PC-9 (cell line): Measurements from ENCODE around the gene DYNC2LI1. TPM values are rescaled to one million over a fixed set of nuclear protein-coding genes. Genes with fewer than 3 reads are reported as not detected.

Source experiments
- BruUV-seq: library from RNA; stranded (reverse); fragments of 400-500 nt; replicated peaks from 2 replicates; lab custom pipeline; 2021; lab: Mats Ljungman, UMichigan
- CTCF ChIA-PET: fragments of 300-600 bp; sonication (Branson Sonifier 250); formaldehyde crosslinking; loops from one replicate; lab custom pipeline; 2022; ENCODE audit warnings: antibody characterized with exemption; lab: Charles Lee
- POLR2A ChIA-PET: fragments of 300-600 bp; sonication (Branson Sonifier 250); formaldehyde crosslinking; loops from one replicate; lab custom pipeline; 2022; ENCODE audit warnings: antibody characterized with exemption; ENCODE audit not compliant: unreplicated experiment; lab: Charles Lee
- DNase-seq, 2 experiments: peaks; one replicate each; pipeline versions ENCODE4 v3.0.0 to v3.0.0-alpha.2; 2015 to 2022; ENCODE audit warnings: mixed read lengths in 1 of 2
- H2AFZ ChIP-seq: fragments of 200-600 bp; sonication (generic); 2 replicates; pipeline ENCODE4 v1.8.1; 2017; ENCODE audit warnings: antibody characterized with exemption
- H3F3A ChIP-seq: fragments of 200-600 bp; sonication (generic); 2 replicates; pipeline ENCODE4 v1.8.1; 2017; ENCODE audit warnings: antibody characterized with exemption, mild to moderate bottlenecking, low read depth; ENCODE audit not compliant: insufficient read depth
- H3K27ac ChIP-seq: fragments of 200-600 bp; sonication (generic); 2 replicates; pipeline ENCODE4 v1.6.1; 2016; ENCODE audit warnings: mixed run types
- H3K27me3 ChIP-seq: fragments of 200-600 bp; sonication (generic); 2 replicates; pipeline ENCODE4 v1.6.1; 2016; ENCODE audit warnings: low read depth, mixed run types; ENCODE audit not compliant: insufficient read depth
- H3K36me3 ChIP-seq: fragments of 200-600 bp; sonication (generic); 2 replicates; pipeline ENCODE4 v1.6.1; 2016; ENCODE audit warnings: low read depth, mixed run types
- H3K4me1 ChIP-seq: fragments of 200-600 bp; sonication (generic); replicated peaks from 2 replicates; pipeline ENCODE4 v1.6.1; 2016; ENCODE audit warnings: mixed run types; ENCODE audit not compliant: insufficient read depth
- H3K4me2 ChIP-seq: fragments of 200-600 bp; sonication (generic); 2 replicates; pipeline ENCODE4 v1.6.1; 2017; ENCODE audit warnings: mixed run types
- H3K4me3 ChIP-seq: fragments of 200-600 bp; sonication (generic); 2 replicates; pipeline ENCODE4 v1.6.1; 2016; ENCODE audit warnings: mixed run types
- H3K79me2 ChIP-seq: fragments of 200-600 bp; sonication (generic); 2 replicates; pipeline ENCODE4 v1.6.1; 2017; ENCODE audit warnings: low read depth, mixed run types
- H3K9me2 ChIP-seq: fragments of 200-600 bp; sonication (generic); 2 replicates; pipeline ENCODE4 v1.8.1; 2017; ENCODE audit warnings: mild to moderate bottlenecking; ENCODE audit not compliant: insufficient read depth
- H3K9me3 ChIP-seq: fragments of 200-600 bp; sonication (generic); 2 replicates; pipeline ENCODE4 v1.8.1; 2016; ENCODE audit warnings: low read depth; ENCODE audit not compliant: insufficient read depth
- H4K20me1 ChIP-seq: fragments of 200-600 bp; sonication (generic); 2 replicates; pipeline ENCODE4 v1.8.1; 2017; ENCODE audit not compliant: insufficient read depth
- EZH2 ChIP-seq: fragments of 200-600 bp; sonication (generic); IDR thresholded peaks from 2 replicates; pipeline ENCODE4 v1.8.0; 2017; ENCODE audit warnings: antibody characterized with exemption, low read depth
- intact Hi-C: fragments of 100-400 bp; cut with micrococcal nuclease; formaldehyde crosslinking; loops from one replicate; pipeline ENCODE4 v1.10.0; 2022; ENCODE audit not compliant: unreplicated experiment
- total RNA-seq: library from RNA; stranded (reverse); gene quantifications from 2 replicates; pipeline ENCODE4 v1.2.3, GENCODE V29; 2021
- TF ChIP-seq, protein P1 (sequence below): fragments of 200-600 bp; sonication (generic); conservative IDR thresholded peaks from 2 replicates; pipeline ENCODE4 v1.6.1; 2017; ENCODE audit warnings: mixed run types, antibody characterized with exemption, mild to moderate bottlenecking, moderate library complexity

Gene DYNC2LI1
- total RNA-seq, 1 experiment from 2014 or later = 27.1 TPM

DNA sequence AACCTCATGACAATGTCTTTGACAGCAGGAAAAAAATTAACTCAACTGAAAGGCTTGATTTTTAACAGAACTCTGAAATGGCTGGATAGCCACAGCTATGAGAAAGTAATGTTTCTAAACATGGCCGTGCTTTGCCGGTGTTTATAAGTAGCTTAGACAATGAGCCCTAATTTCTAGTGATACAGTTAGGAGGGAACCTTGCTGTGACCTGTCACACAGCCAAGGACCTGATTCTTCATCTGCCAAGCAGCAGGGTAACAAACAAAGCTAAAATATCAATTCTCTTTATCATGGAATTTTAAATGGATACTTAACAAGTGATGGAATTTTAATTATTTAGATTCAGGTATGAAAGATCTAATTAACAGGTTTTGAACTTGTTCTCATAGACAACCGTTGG is 24.3 kb upstream of the DYNC2LI1 start:
- DNase-seq = no peak
- Histone ChIP-seq H3K4me1 (no peaks in the 10 kb centered on the region), H3K27me3 (no peaks in the 10 kb centered on the region), H3K36me3 (no peaks in the 10 kb centered on the region), H3K4me2 (no peak overlapping the region), H3K9me2 (no peaks in the 10 kb centered on the region), H3K4me3 (no peak overlapping the region), H3K79me2 (no peaks in the 10 kb centered on the region), H3F3A (no peaks in the 10 kb centered on the region), H4K20me1 (no peaks in the 10 kb centered on the region), H3K9me3 (no peaks in the 10 kb centered on the region), H2AFZ (no peak overlapping the region), H3K27ac (no peak overlapping the region)
- BruUV-seq = no TSS peak
- intact Hi-C loops = no loop called here
- no peak for TF ChIP-seq EZH2
- TF ChIP-seq, protein P1, sequence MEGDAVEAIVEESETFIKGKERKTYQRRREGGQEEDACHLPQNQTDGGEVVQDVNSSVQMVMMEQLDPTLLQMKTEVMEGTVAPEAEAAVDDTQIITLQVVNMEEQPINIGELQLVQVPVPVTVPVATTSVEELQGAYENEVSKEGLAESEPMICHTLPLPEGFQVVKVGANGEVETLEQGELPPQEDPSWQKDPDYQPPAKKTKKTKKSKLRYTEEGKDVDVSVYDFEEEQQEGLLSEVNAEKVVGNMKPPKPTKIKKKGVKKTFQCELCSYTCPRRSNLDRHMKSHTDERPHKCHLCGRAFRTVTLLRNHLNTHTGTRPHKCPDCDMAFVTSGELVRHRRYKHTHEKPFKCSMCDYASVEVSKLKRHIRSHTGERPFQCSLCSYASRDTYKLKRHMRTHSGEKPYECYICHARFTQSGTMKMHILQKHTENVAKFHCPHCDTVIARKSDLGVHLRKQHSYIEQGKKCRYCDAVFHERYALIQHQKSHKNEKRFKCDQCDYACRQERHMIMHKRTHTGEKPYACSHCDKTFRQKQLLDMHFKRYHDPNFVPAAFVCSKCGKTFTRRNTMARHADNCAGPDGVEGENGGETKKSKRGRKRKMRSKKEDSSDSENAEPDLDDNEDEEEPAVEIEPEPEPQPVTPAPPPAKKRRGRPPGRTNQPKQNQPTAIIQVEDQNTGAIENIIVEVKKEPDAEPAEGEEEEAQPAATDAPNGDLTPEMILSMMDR = no peak
- POLR2A ChIA-PET = no interaction called here
- CTCF ChIA-PET = no interaction called here

DNA sequence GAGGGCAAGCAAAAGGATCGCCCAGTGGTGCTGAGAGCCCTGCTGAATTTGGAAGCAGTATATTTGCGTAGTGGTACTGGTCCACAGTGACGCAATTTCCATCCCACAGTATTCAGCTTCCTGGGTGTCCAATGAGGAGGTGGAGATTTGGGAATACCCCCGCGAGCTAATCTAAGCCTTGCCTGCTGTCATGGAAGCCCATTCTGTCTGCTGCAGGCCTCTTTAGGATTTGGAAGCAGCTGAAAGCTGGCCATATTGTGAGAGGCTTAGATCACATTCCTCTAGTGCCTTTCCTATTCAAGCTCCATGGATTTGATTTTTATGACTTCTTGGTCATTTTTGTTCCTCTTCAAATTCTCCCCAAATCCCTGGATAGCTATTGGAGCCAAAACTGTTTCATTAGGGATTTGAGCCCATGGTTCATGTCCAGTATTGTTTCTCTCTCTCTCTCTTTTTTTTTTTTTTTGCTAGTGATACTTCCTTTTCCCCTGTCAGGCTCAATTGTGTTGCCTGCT is 22.3 kb upstream of the DYNC2LI1 start:
- ChIA-PET CTCF (interaction anchor here (0.6 kb wide), 1 partner anchor 127 kb away, joined by 3 read pairs; no protein-coding TSS in a partner anchor), POLR2A (no interaction called here)
- H3K36me3 ChIP-seq = no peaks in the 10 kb centered on the region
- no peak overlapping the region for H3K4me2 ChIP-seq
- no peak overlapping the region for H3K4me3 ChIP-seq
- no peak overlapping the region for H2AFZ ChIP-seq
- H3K4me1 ChIP-seq = no peaks in the 10 kb centered on the region
- no peaks in the 10 kb centered on the region for H3F3A ChIP-seq
- DNase-seq = no peak
- no peaks in the 10 kb centered on the region for H3K79me2 ChIP-seq
- no peak overlapping the region for H3K27ac ChIP-seq
- H3K9me2 ChIP-seq = no peaks in the 10 kb centered on the region
- intact Hi-C loops = no loop called here
- no peaks in the 10 kb centered on the region for H4K20me1 ChIP-seq
- no peaks in the 10 kb centered on the region for H3K9me3 ChIP-seq
- BruUV-seq = no TSS peak
- TF ChIP-seq EZH2 = no peak
- TF ChIP-seq, protein P1 = no peak
- no peaks in the 10 kb centered on the region for H3K27me3 ChIP-seq

DNA sequence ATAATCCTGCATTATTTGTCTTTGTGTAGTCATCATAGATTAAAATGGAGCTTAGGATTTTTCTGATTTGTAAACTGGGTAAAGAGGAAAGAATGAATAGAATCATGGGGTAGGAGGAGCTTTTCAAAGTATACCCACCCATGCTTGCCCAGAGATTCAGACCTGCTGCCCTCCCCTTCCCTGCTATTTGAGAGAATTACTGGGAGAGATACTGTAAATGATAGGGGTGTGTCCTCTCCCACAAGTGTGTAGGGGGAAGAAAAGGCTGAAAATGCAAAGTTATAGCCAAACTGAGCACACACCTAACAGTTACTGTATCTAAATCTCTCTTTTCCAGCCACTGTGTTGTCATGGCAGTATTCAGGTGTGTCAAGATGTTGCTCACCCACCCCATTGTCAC is 21.5 kb upstream of the DYNC2LI1 start:
- Histone ChIP-seq H3K9me3 (no peaks in the 10 kb centered on the region), H3K4me3 (no peak overlapping the region), H2AFZ (no peak overlapping the region), H3K4me1 (no peaks in the 10 kb centered on the region), H3F3A (no peaks in the 10 kb centered on the region), H3K9me2 (no peaks in the 10 kb centered on the region), H3K27ac (no peak overlapping the region), H3K4me2 (no peak overlapping the region), H3K36me3 (no peaks in the 10 kb centered on the region), H4K20me1 (no peaks in the 10 kb centered on the region), H3K27me3 (no peaks in the 10 kb centered on the region), H3K79me2 (no peaks in the 10 kb centered on the region)
- BruUV-seq = no TSS peak
- intact Hi-C loops = no loop called here
- TF ChIP-seq, protein P1 = no peak
- no peak for TF ChIP-seq EZH2
- ChIA-PET POLR2A (no interaction called here), CTCF (interaction anchor here (0.5 kb wide), 1 partner anchor 293 kb away, joined by 4 read pairs; no protein-coding TSS in a partner anchor)
- no peak for DNase-seq
